Ureter (tissue), 1 donor: ENCODE results near the gene AIPL1. TPM values are rescaled to one million over a fixed set of nuclear protein-coding genes. Genes with fewer than 3 reads are reported as not detected.

Source experiments
- DNase-seq: peaks from one replicate; pipeline ENCODE4 v3.0.0-alpha.2; 2020; ENCODE audit warnings: low spot score
- total RNA-seq: library from RNA; stranded (reverse); gene quantifications from one replicate; pipeline ENCODE4 v1.2.4, GENCODE V29; 2023
- donor health status: DM: yes; HTN: yes; CAD: no.

The AIPL1 gene
- total RNA-seq, 1 donor from 2014 or later, result not detected

- DNase-seq, result no peak
Observed at GRCh38 chr17:6449307-6449706, 14.4 kb upstream of the AIPL1 start.

GRCh38 chr17:6448473-6448872 is 13.6 kb upstream of the AIPL1 start:
- no peak for DNase-seq

- DNase-seq, result no peak
Observed at GRCh38 chr17:6446516-6447100, 11.7 kb upstream of the AIPL1 start.

GRCh38 chr17:6444571-6445335 is 9.8 kb upstream of the AIPL1 start:
- DNase-seq, result no peak

- DNase-seq, result peak; percentile 96
Observed at GRCh38 chr17:6443692-6444570, 9.0 kb upstream of the AIPL1 start, which contains the start of gene PIMREG. TSS of gene PIMREG (plus strand) at chr17:6444455. CDS start at chr17:6445111, 656 bp downstream.

- no peak for DNase-seq
Observed at GRCh38 chr17:6442775-6443174, 7.9 kb upstream of the AIPL1 start.

GRCh38 chr17:6439951-6440350 is 5.0 kb upstream of the AIPL1 start:
- DNase-seq, result no peak

- DNase-seq, result no peak
Observed at GRCh38 chr17:6437956-6438355, 3.0 kb upstream of the AIPL1 start.

- DNase-seq, result no peak
Observed at GRCh38 chr17:6437466-6437865, 2.5 kb upstream of the AIPL1 start.

GRCh38 chr17:6435968-6436367 is 1.0 kb upstream of the AIPL1 start:
- no peak for DNase-seq

GRCh38 chr17:6430769-6431168 is 4.2 kb downstream of the AIPL1 start:
- no peak for DNase-seq

GRCh38 chr17:6429266-6429665 is 5.7 kb downstream of the AIPL1 start:
- DNase-seq, result no peak

- no peak for DNase-seq
Observed at GRCh38 chr17:6428207-6428965, 6.5 kb downstream of the AIPL1 start.

GRCh38 chr17:6427279-6427781 is 7.6 kb downstream of the AIPL1 start:
- no peak for DNase-seq

GRCh38 chr17:6426356-6427101 is 8.4 kb downstream of the AIPL1 start:
- DNase-seq, result no peak

GRCh38 chr17:6425407-6425806 is 9.5 kb downstream of the AIPL1 start:
- DNase-seq, result no peak

GRCh38 chr17:6423931-6424330 is 11.0 kb downstream of the AIPL1 start:
- DNase-seq, result no peak

GRCh38 chr17:6422654-6423241 is 12.2 kb downstream of the AIPL1 start:
- DNase-seq, result no peak

- DNase-seq, result peak; percentile 86
Observed at GRCh38 chr17:6421700-6422604, 13.0 kb downstream of the AIPL1 start.
